IMR-90 (cell line): ENCODE measurements around the gene GZMB. TPM values are rescaled to one million over a fixed set of nuclear protein-coding genes. Genes with fewer than 3 reads are reported as not detected.

Experiments
- ATAC-seq: fragments of 200-7000 bp; cut with Tn5 transposase; 2 replicates; pipeline ENCODE4 v1.9.1; 2020; ENCODE audit warnings: low read depth, mild to moderate bottlenecking, moderate library complexity
- BruUV-seq: library from RNA; stranded (reverse); fragments of 400-500 nt; replicated peaks from 2 replicates; lab custom pipeline; 2021; lab: Mats Ljungman, UMichigan
- CTCF ChIA-PET: fragments of 300-600 bp; formaldehyde crosslinking; extraction: SDS; loops from one replicate; lab custom pipeline; 2021; ENCODE audit warnings: antibody characterized with exemption; lab: Yijun Ruan, JAX
- POLR2A ChIA-PET: fragments of 300-600 bp; sonication (Branson Sonifier 250); formaldehyde crosslinking; loops from one replicate; lab custom pipeline; 2022; ENCODE audit warnings: antibody characterized with exemption; ENCODE audit not compliant: unreplicated experiment; lab: Charles Lee
- DNase-seq: peaks from one replicate; pipeline ENCODE4 v3.0.0; 2013
- H2AFZ ChIP-seq: replicated peaks from 2 replicates; pipeline ENCODE3; 2013; ENCODE audit warnings: low read length, mild to moderate bottlenecking; ENCODE audit not compliant: poor library complexity
- H2AK5ac ChIP-seq: 2 replicates; pipeline ENCODE4 v1.6.1; 2013; ENCODE audit warnings: low read depth, low read length, inconsistent platforms
- H2AK9ac ChIP-seq: replicated peaks from 2 replicates; pipeline ENCODE3; 2013; ENCODE audit warnings: mild to moderate bottlenecking, low read depth, low read length, moderate library complexity; ENCODE audit not compliant: poor library complexity
- H2BK120ac ChIP-seq: 2 replicates; pipeline ENCODE4 v1.6.1; 2013; ENCODE audit warnings: low read depth, low read length, inconsistent platforms
- H2BK15ac ChIP-seq: 3 replicates; pipeline ENCODE4 v1.6.1; 2013; ENCODE audit warnings: low read depth, low read length, inconsistent platforms
- H2BK20ac ChIP-seq: 2 replicates; pipeline ENCODE4 v1.6.1; 2013; ENCODE audit warnings: low read depth, mild to moderate bottlenecking, inconsistent platforms, low read length, moderate library complexity
- H2BK5ac ChIP-seq: 2 replicates; pipeline ENCODE4 v1.6.1; 2013; ENCODE audit warnings: mild to moderate bottlenecking, low read depth, low read length, inconsistent platforms; ENCODE audit not compliant: poor library complexity, severe bottlenecking
- H3K14ac ChIP-seq: replicated peaks from 2 replicates; pipeline ENCODE4 v1.6.1; 2013; ENCODE audit warnings: low read depth, low read length, inconsistent platforms
- H3K18ac ChIP-seq: 2 replicates; pipeline ENCODE4 v1.6.1; 2013; ENCODE audit warnings: low read depth, low read length, control low read depth
- H3K23ac ChIP-seq: 2 replicates; pipeline ENCODE4 v1.6.1; 2013; ENCODE audit warnings: low read depth, low read length, inconsistent platforms
- H3K27ac ChIP-seq: 2 replicates; pipeline ENCODE4 v1.5.1; 2013; ENCODE audit warnings: mild to moderate bottlenecking, control low read depth, low read length; ENCODE audit not compliant: insufficient read depth
- H3K27me3 ChIP-seq: 2 replicates; pipeline ENCODE4 v1.6.1; 2013; ENCODE audit warnings: low read length; ENCODE audit not compliant: control insufficient read depth, insufficient read depth
- H3K36me3 ChIP-seq: 2 replicates; pipeline ENCODE4 v1.6.1; 2013; ENCODE audit warnings: low read length, mixed read lengths; ENCODE audit not compliant: control insufficient read depth, insufficient read depth
- H3K4ac ChIP-seq: 2 replicates; pipeline ENCODE4 v1.6.1; 2013; ENCODE audit warnings: low read depth, low read length, inconsistent platforms
- H3K4me1 ChIP-seq: 2 replicates; pipeline ENCODE4 v1.6.1; 2013; ENCODE audit warnings: low read length, mixed read lengths; ENCODE audit not compliant: control insufficient read depth, insufficient read depth
- H3K4me2 ChIP-seq: 2 replicates; pipeline ENCODE4 v1.6.1; 2013; ENCODE audit warnings: low read depth, mild to moderate bottlenecking, control low read depth, low read length, moderate library complexity
- H3K4me3 ChIP-seq: 2 replicates; pipeline ENCODE4 v1.5.1; 2013; ENCODE audit warnings: low read depth, mild to moderate bottlenecking, control low read depth, low read length, moderate library complexity; ENCODE audit not compliant: insufficient read depth
- H3K56ac ChIP-seq: 2 replicates; pipeline ENCODE4 v1.6.1; 2013; ENCODE audit warnings: low read length, inconsistent platforms; ENCODE audit not compliant: insufficient read depth; ENCODE audit errors: extremely low read depth
- H3K79me1 ChIP-seq, 2 experiments: 2 replicates each; pipeline ENCODE4 v1.6.1; 2013; ENCODE audit warnings: low read length in 2 of 2, inconsistent platforms in 1 of 2, low read depth in 1 of 2
- H3K9ac ChIP-seq: 2 replicates; pipeline ENCODE4 v1.6.1; 2013; ENCODE audit warnings: low read depth, low read length, control low read depth
- H3K9me1 ChIP-seq: 2 replicates; pipeline ENCODE4 v1.6.1; 2013; ENCODE audit warnings: low read length, inconsistent platforms; ENCODE audit not compliant: insufficient read depth
- H3K9me3 ChIP-seq: 2 replicates; pipeline ENCODE4 v1.6.1; 2013; ENCODE audit warnings: low read length; ENCODE audit not compliant: control insufficient read depth, insufficient read depth
- H4K20me1 ChIP-seq: 2 replicates; pipeline ENCODE4 v1.6.1; 2013; ENCODE audit warnings: low read length, inconsistent platforms; ENCODE audit not compliant: insufficient read depth
- H4K5ac ChIP-seq: 2 replicates; pipeline ENCODE4 v1.6.1; 2013; ENCODE audit warnings: mild to moderate bottlenecking, low read depth, low read length, control low read depth
- H4K8ac ChIP-seq, 2 experiments: 2 replicates each; pipeline ENCODE4 v1.6.1; 2013; ENCODE audit warnings: low read depth in 2 of 2, low read length in 2 of 2, control low read depth in 1 of 2, inconsistent platforms in 1 of 2
- H4K91ac ChIP-seq: 2 replicates; pipeline ENCODE4 v1.6.1; 2013; ENCODE audit warnings: low read depth, low read length, inconsistent platforms; ENCODE audit not compliant: insufficient read depth
- BHLHE40 ChIP-seq: fragments of 150-350 bp; IDR thresholded peaks from 2 replicates; pipeline ENCODE4 v1.6.1; 2016; ENCODE audit warnings: mild to moderate bottlenecking, low read depth, low read length
- CEBPB ChIP-seq: IDR thresholded peaks from 2 replicates; pipeline ENCODE4 v1.6.1; 2012; ENCODE audit warnings: low read depth, low read length, improper control_type of control experiment
- CHD1 ChIP-seq: IDR thresholded peaks from 2 replicates; pipeline ENCODE4 v1.6.1; 2012; ENCODE audit warnings: low read depth, low read length, improper control_type of control experiment
- CTCF ChIP-seq: conservative IDR thresholded peaks from 2 replicates; pipeline ENCODE4 v1.5.1; 2012; ENCODE audit warnings: mild to moderate bottlenecking, low read depth, low read length, improper control_type of control experiment
- ELK1 ChIP-seq: fragments of 150-350 bp; IDR thresholded peaks from 2 replicates; pipeline ENCODE4 v1.6.1; 2016; ENCODE audit warnings: low read depth, mild to moderate bottlenecking, low read length, moderate library complexity, borderline replicate concordance
- FOS ChIP-seq: fragments of 150-350 bp; IDR thresholded peaks from 2 replicates; pipeline ENCODE4 v1.6.1; 2016; ENCODE audit warnings: low read depth, low read length
- MAFK ChIP-seq: IDR thresholded peaks from 2 replicates; pipeline ENCODE4 v1.6.1; 2012; ENCODE audit warnings: low read depth, low read length, improper control_type of control experiment
- MAZ ChIP-seq: IDR thresholded peaks from 2 replicates; pipeline ENCODE4 v1.6.1; 2012; ENCODE audit warnings: low read depth, mild to moderate bottlenecking, low read length, improper control_type of control experiment, moderate library complexity, borderline replicate concordance
- MXI1 ChIP-seq: IDR thresholded peaks from 2 replicates; pipeline ENCODE4 v1.6.1; 2012; ENCODE audit warnings: low read depth, mild to moderate bottlenecking, low read length, moderate library complexity, borderline replicate concordance
- NFE2L2 ChIP-seq: fragments of 150-350 bp; IDR thresholded peaks from 2 replicates; pipeline ENCODE4 v1.6.1; 2016; ENCODE audit warnings: low read depth, mild to moderate bottlenecking, low read length
- POLR2A ChIP-seq: IDR thresholded peaks from 2 replicates; pipeline ENCODE4 v1.6.1; 2012; ENCODE audit warnings: mild to moderate bottlenecking, low read depth, low read length
- RAD21 ChIP-seq: IDR thresholded peaks from 2 replicates; pipeline ENCODE4 v1.6.1; 2012; ENCODE audit warnings: low read length, improper control_type of control experiment
- RCOR1 ChIP-seq: IDR thresholded peaks from 2 replicates; pipeline ENCODE4 v1.6.1; 2012; ENCODE audit warnings: mild to moderate bottlenecking, low read length, improper control_type of control experiment; ENCODE audit not compliant: insufficient replicate concordance
- RFX5 ChIP-seq: IDR thresholded peaks from 2 replicates; pipeline ENCODE4 v1.8.0; 2012; ENCODE audit warnings: low read depth, mild to moderate bottlenecking, low read length, moderate library complexity
- WGBS, 2 experiments: methylation state at CpG; one replicate each; pipeline versions ENCODE4 v1.1.5 to v1.1.7; 2013; ENCODE audit warnings: missing lambda C conversion rate in 2 of 2; ENCODE audit not compliant: insufficient read length in 1 of 2; ENCODE audit errors: extremely low coverage in 2 of 2; 5-methylcytosine and 5-hydroxymethylcytosine counted together
- dilution Hi-C: fragments of 300-500 bp; cut with HindIII; formaldehyde crosslinking; loops from one replicate; pipeline ENCODE4 v1.14.3; 2018; ENCODE audit warnings: low sequenced_read_pairs; ENCODE audit not compliant: unreplicated experiment
- in situ Hi-C: fragments of 300-500 bp; cut with MboI; formaldehyde crosslinking; loops from 3 replicates; pipeline ENCODE4 v1.14.3; 2019; ENCODE audit warnings: low sequenced_read_pairs, inconsistent platforms, mixed read lengths
- intact Hi-C: fragments of 100-400 bp; cut with micrococcal nuclease; formaldehyde crosslinking; loops from 2 replicates; pipeline ENCODE4 v1.10.0; 2022
- polyA plus RNA-seq, 3 experiments: library from polyadenylated mRNA; depleted of rRNA; stranded (reverse); fragments of >200 nt; gene quantifications; 2 replicates each; pipeline ENCODE4 v1.2.3, GENCODE V29; 2012; ENCODE audit warnings: low replicate concordance in 1 of 3
- total RNA-seq: library from RNA; depleted of rRNA; stranded (reverse); fragments of >200 nt; gene quantifications from 2 replicates; pipeline ENCODE4 v1.2.3, GENCODE V29; 2012
- TF ChIP-seq, protein P1 (sequence below): fragments of 150-350 bp; IDR thresholded peaks from 2 replicates; pipeline ENCODE4 v1.6.1; 2017; ENCODE audit warnings: mild to moderate bottlenecking, antibody characterized with exemption, low read length, low read depth

The GZMB gene
- total and polyA plus RNA-seq, 2 of the 4 experiments (the other 2 are of a cell fraction) = not detected

GRCh38 chr14:24633353-24633752, 637 bp downstream of the GZMB start:
- Histone ChIP-seq H4K8ac (no peak overlapping the region), H3K9me1 (no peaks in the 10 kb centered on the region), H3K27ac (no peak overlapping the region), H3K79me1 (no peaks in the 10 kb centered on the region), H3K36me3 (no peaks in the 10 kb centered on the region), H3K56ac (no peak overlapping the region), H3K4ac (no peak overlapping the region), H2AFZ (no peak overlapping the region), H3K18ac (no peak overlapping the region), H3K9me3 (no peaks in the 10 kb centered on the region), H4K20me1 (no peaks in the 10 kb centered on the region), H3K27me3 (no peaks in the 10 kb centered on the region), H3K4me2 (no peak overlapping the region), H2BK15ac (no peak overlapping the region), H2BK5ac (no peak overlapping the region), H4K5ac (no peak overlapping the region), H4K91ac (no peak overlapping the region), H3K14ac (no peak overlapping the region), H3K9ac (no peak overlapping the region), H2AK9ac (no peak overlapping the region), H3K23ac (no peak overlapping the region), H2AK5ac (no peak overlapping the region), H2BK120ac (no peak overlapping the region), H2BK20ac (no peak overlapping the region), H3K4me1 (no peaks in the 10 kb centered on the region), H3K4me3 (no peak overlapping the region)
- in situ Hi-C loops = no loop called here
- ATAC-seq (no peak), DNase-seq (no peak)
- WGBS, 2 experiments = no CpG with 5 or more reads among the region's 1 CpG
- intact Hi-C loops = no loop called here
- TF ChIP-seq RAD21 = no peak
- TF ChIP-seq RFX5 = no peak
- no peak for TF ChIP-seq MAFK
- no peak for TF ChIP-seq CEBPB
- no peak for TF ChIP-seq CTCF
- no peak for TF ChIP-seq POLR2A
- TF ChIP-seq MXI1 = no peak
- TF ChIP-seq CHD1 = no peak
- TF ChIP-seq, protein P1, sequence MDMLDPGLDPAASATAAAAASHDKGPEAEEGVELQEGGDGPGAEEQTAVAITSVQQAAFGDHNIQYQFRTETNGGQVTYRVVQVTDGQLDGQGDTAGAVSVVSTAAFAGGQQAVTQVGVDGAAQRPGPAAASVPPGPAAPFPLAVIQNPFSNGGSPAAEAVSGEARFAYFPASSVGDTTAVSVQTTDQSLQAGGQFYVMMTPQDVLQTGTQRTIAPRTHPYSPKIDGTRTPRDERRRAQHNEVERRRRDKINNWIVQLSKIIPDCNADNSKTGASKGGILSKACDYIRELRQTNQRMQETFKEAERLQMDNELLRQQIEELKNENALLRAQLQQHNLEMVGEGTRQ = no peak
- no peak for TF ChIP-seq RCOR1
- TF ChIP-seq FOS = no peak
- no peak for TF ChIP-seq ELK1
- no peak for TF ChIP-seq MAZ
- no peak for TF ChIP-seq NFE2L2
- TF ChIP-seq BHLHE40 = no peak
- POLR2A ChIA-PET = no interaction called here
- CTCF ChIA-PET = no interaction called here
- no TSS peak for BruUV-seq
- dilution Hi-C loops = no loop called here
